ENCODE results near the gene OR52A5.

The OR52A5 gene

GRCh38 chr11:5115339-5115738, 22.8 kb downstream of the OR52A5 start:
- no peak for DNase-seq (ENCODE audit: low spot score)

- DNase-seq (ENCODE audit: low spot score): no peak
These were observed 30.9 kb downstream of the OR52A5 start for GRCh38 chr11:5107285-5107684.

- DNase-seq (ENCODE audit: low spot score): no peak
These were observed 35.1 kb downstream of the OR52A5 start for GRCh38 chr11:5103066-5103465.

- no peak for DNase-seq (ENCODE audit: low spot score)
These were observed 35.9 kb downstream of the OR52A5 start for GRCh38 chr11:5102246-5102645.

GRCh38 chr11:5096011-5096410, 42.1 kb downstream of the OR52A5 start:
- DNase-seq (ENCODE audit: low spot score): no peak

GRCh38 chr11:5092821-5093585, 45.2 kb downstream of the OR52A5 start:
- DNase-seq (ENCODE audit: low spot score): no peak

- DNase-seq (ENCODE audit: low spot score): no peak
These were observed 47.5 kb downstream of the OR52A5 start for GRCh38 chr11:5090668-5091067.

GRCh38 chr11:5088556-5088955, 49.6 kb downstream of the OR52A5 start:
- no peak for DNase-seq (ENCODE audit: low spot score)

- no peak for DNase-seq (ENCODE audit: low spot score)
These were observed 54.6 kb downstream of the OR52A5 start for GRCh38 chr11:5083602-5084001.

- no peak for DNase-seq (ENCODE audit: low spot score)
These were observed 56.8 kb downstream of the OR52A5 start for GRCh38 chr11:5081405-5081804.

All from LoVo (cell line).